Upper lobe of left lung (tissue), 6 donors: Measurements from ENCODE around the gene MTHFD1L. TPM values are rescaled to one million over a fixed set of nuclear protein-coding genes. Genes with fewer than 3 reads are reported as not detected.
A peak's percentile ranks its signal among the peaks of the same experiment; 100 is the strongest.

Experiments used
- ATAC-seq, 2 donors: fragments of 200-7000 bp; cut with Tn5 transposase; one replicate each; pipeline ENCODE4 v1.9.1; 2022; ENCODE audit warnings: mild to moderate bottlenecking in 2 of 2, moderate library complexity in 2 of 2; ENCODE audit not compliant: low FRiP score in 2 of 2
- DNase-seq, 2 donors: peaks; one replicate each; pipeline ENCODE4 v3.0.0-alpha.2; 2019 to 2020
- H3K27ac ChIP-seq, 4 donors: fragments of 200-600 bp; sonication (generic); one replicate each; pipeline ENCODE4 v1.5.1; 2016 to 2019
- H3K27me3 ChIP-seq, 4 donors: fragments of 200-600 bp; sonication (generic); one replicate each; pipeline ENCODE4 v1.5.1; 2017 to 2019
- H3K36me3 ChIP-seq, 4 donors: fragments of 200-600 bp; sonication (generic); one replicate each; pipeline ENCODE4 v1.5.1; 2016 to 2019
- H3K4me1 ChIP-seq, 4 donors: fragments of 200-600 bp; sonication (generic); one replicate each; pipeline ENCODE4 v1.5.1; 2018 to 2019
- H3K4me3 ChIP-seq, 4 donors: fragments of 200-600 bp; sonication (generic); one replicate each; pipeline ENCODE4 v1.5.1; 2017 to 2019; ENCODE audit warnings: mild to moderate bottlenecking in 2 of 4, moderate library complexity in 1 of 4
- H3K9me3 ChIP-seq, 4 donors: fragments of 200-600 bp; sonication (generic); one replicate each; pipeline ENCODE4 v1.5.1; 2018 to 2019
- EP300 ChIP-seq, 4 donors: sonication (generic); formaldehyde crosslinking; IDR thresholded peaks; one replicate each; pipeline ENCODE4 v1.5.1; 2017; ENCODE audit warnings: antibody characterized with exemption in 4 of 4, control low read depth in 2 of 4
- POLR2A ChIP-seq, 4 donors: fragments of 450-650 bp; IDR thresholded peaks; one replicate each; pipeline ENCODE4 v1.5.1; 2016 to 2017; ENCODE audit warnings: antibody characterized with exemption in 4 of 4, mild to moderate bottlenecking in 2 of 4
- POLR2AphosphoS5 ChIP-seq, 2 donors: sonication (generic); formaldehyde crosslinking; IDR thresholded peaks; one replicate each; pipeline ENCODE4 v1.5.1; 2017; ENCODE audit warnings: antibody characterized with exemption in 2 of 2
- WGBS, 2 donors: methylation state at CpG; one replicate each; pipeline ENCODE4 v1.1.5; 2017 to 2018; 5-methylcytosine and 5-hydroxymethylcytosine counted together
- total RNA-seq, 6 donors: library from RNA; depleted of rRNA in 4 of 6; stranded (reverse); fragments of >200 nt in 4 of 6; gene quantifications; one replicate each; pipeline versions ENCODE4 v1.1.0 to v1.2.1, GENCODE V29; 2016 to 2021
- TF ChIP-seq, protein P1 (sequence below), 6 experiments: fragments of 450-650 bp in 4 of 6; fragments of 200-600 bp in 2 of 6; sonication (generic) in 2 of 6; IDR thresholded peaks; one replicate each; pipeline ENCODE4 v1.5.1; 2016 to 2019; ENCODE audit warnings: antibody characterized with exemption in 6 of 6
- donor health status: DM: no; HTN: no; CAD: no; lungs with moderate emphysema.
- donor health status: DM: no; HTN: yes; CAD: no; lungs with severe emphysema.

Gene MTHFD1L
- total RNA-seq, 6 donors from 2014 or later, result 11.8 to 32.3 (median 19.4) TPM

DNA sequence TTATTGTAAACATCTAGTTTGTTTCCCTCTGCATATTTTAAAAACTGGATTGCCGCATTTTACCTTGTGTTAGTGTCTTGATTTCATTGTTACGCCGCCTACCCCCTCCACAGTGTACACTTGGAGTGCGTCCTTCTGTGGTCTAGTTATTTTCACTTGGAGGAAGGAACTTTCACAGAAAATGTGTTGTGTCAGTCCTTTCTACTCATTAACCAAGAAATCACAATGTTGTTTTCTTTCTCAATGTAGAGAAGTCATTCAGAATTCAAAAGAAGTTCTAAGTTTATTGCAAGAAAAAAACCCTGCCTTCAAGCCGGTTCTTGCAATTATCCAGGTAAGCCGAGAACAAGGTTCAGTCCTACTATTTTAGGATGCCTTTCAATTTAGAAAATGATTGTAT, 10.3 kb downstream of the MTHFD1L start:
- Histone ChIP-seq H3K4me1 (peaks cover 0 to 5% (median 1%) of the 10 kb centered on the region in 4 donors), H3K36me3 (peaks cover 0 to 4% (median 0%) of the 10 kb centered on the region in 4 donors), H3K9me3 (no peaks in the 10 kb centered on the region), H3K27me3 (no peaks in the 10 kb centered on the region), H3K27ac (no peak overlapping the region), H3K4me3 (no peak overlapping the region)
- TF ChIP-seq EP300 (IDR thresholded peaks at IDR 0.05), result no peak
- TF ChIP-seq, protein P1, sequence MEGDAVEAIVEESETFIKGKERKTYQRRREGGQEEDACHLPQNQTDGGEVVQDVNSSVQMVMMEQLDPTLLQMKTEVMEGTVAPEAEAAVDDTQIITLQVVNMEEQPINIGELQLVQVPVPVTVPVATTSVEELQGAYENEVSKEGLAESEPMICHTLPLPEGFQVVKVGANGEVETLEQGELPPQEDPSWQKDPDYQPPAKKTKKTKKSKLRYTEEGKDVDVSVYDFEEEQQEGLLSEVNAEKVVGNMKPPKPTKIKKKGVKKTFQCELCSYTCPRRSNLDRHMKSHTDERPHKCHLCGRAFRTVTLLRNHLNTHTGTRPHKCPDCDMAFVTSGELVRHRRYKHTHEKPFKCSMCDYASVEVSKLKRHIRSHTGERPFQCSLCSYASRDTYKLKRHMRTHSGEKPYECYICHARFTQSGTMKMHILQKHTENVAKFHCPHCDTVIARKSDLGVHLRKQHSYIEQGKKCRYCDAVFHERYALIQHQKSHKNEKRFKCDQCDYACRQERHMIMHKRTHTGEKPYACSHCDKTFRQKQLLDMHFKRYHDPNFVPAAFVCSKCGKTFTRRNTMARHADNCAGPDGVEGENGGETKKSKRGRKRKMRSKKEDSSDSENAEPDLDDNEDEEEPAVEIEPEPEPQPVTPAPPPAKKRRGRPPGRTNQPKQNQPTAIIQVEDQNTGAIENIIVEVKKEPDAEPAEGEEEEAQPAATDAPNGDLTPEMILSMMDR (IDR thresholded peaks at IDR 0.05), result no peak
- no peak for TF ChIP-seq POLR2A (IDR thresholded peaks at IDR 0.05)
- no peak for TF ChIP-seq POLR2AphosphoS5 (IDR thresholded peaks at IDR 0.05)
- ATAC-seq, result no peak
- 84 to 85% methylated on average over 6 of the region's 6 CpGs for WGBS, 2 donors
- no peak for DNase-seq

DNA sequence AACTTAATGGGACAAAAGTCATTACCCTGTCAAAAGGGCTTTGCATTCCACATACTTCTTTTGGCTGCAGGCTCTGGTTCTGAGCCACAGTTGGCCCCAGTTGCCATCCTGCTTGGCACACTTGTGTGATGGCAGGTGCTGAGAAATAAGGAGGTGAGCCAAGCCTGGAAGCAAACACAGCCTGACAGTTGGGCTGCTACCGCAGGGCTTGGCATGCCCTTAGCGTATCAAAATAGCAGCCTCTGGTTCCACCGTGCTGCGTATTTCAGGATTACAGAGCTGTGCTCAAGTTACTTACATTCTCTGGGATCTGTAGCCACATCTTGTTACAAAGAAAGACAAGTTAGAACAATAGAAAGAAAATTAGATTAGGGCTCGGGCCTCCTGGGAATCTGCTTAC, 11.1 kb downstream of the MTHFD1L start:
- H3K36me3 ChIP-seq, result peaks cover 0 to 4% (median 0%) of the 10 kb centered on the region in 4 donors
- TF ChIP-seq, protein P1 (IDR thresholded peaks at IDR 0.05), result peak in 1 of 6 experiments; percentile 13
- no peak for TF ChIP-seq POLR2A (IDR thresholded peaks at IDR 0.05)
- H3K4me1 ChIP-seq, result peaks cover 0 to 6% (median 1%) of the 10 kb centered on the region in 4 donors
- H3K27ac ChIP-seq, result no peak overlapping the region
- 64 to 69% methylated on average over 5 of the region's 5 CpGs for WGBS, 2 donors
- no peaks in the 10 kb centered on the region for H3K9me3 ChIP-seq
- H3K4me3 ChIP-seq, result no peak overlapping the region
- ATAC-seq, result peak; percentile 47 to 66
- peak in 1 of 2 donors; percentile 24 for DNase-seq
- H3K27me3 ChIP-seq, result no peaks in the 10 kb centered on the region

DNA sequence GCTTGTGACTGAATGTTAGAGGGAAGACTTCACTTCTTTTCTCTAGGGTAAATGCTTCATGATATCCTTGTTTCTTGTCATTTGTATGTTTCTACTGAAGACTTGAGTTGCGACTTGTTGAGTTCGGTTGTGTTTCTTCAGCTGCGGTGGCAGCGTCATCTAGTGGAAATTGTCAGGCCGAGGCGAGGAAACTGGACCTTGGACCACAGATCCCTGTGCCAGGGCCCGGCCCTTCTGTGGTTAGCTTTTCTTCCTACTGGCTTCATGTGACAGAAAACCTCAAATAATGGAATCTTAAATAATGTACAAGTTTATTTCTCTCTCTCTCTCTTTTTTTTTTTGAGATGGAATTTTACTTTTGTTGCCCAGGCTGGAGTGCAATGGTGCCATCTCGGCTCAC, 12.4 kb downstream of the MTHFD1L start:
- H3K4me1 ChIP-seq, result peaks cover 0 to 15% (median 3%) of the 10 kb centered on the region in 4 donors
- TF ChIP-seq, protein P1 (IDR thresholded peaks at IDR 0.05), result no peak
- H3K9me3 ChIP-seq, result no peaks in the 10 kb centered on the region
- DNase-seq, result no peak
- H3K27me3 ChIP-seq, result no peaks in the 10 kb centered on the region
- 94 to 95% methylated on average over 8 of the region's 8 CpGs for WGBS, 2 donors
- no peak for ATAC-seq
- no peak overlapping the region for H3K27ac ChIP-seq
- peaks cover 0 to 4% (median 0%) of the 10 kb centered on the region in 4 donors for H3K36me3 ChIP-seq
- no peak overlapping the region for H3K4me3 ChIP-seq

DNA sequence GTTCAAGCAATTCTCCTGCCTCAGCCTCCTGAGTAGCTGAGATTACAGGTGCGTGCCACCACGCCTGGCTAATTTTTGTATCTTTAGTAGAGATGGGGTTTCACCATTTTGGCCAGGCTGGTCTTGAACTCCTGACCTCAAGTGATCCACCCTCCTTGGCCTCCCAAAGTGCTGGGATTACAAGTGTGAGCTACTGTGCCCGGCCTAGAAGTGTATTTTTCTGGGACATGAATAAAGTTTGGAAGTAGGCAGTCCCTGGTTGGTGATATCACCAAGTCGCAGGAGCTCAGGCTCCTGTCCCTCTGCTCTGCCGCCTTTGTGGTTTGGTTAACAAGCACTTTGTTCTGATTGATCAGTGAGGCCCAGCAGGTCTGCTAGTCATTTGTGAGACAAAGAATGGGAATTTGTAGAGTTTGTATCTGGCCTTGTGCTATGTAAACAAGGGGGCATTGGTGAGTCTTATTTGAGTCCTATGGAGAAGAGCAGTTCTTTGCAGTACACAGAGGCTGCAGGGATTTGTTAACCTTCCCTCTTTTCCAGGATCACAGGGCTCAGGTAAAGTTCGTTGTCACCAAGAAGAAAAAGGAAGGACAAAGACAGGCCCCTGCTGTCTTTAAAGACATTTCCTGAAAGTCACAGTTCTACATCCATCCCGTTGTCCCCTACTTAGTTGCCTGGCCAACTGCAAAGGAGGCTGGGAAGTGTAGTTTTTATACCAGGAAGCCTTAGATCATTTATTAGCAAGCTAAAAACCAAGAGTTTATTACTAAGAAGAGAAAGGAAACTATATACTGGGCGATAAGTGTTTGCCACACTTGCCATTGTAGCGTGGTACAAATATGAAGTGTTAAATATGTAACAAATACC, 13.1 kb downstream of the MTHFD1L start:
- TF ChIP-seq EP300 (IDR thresholded peaks at IDR 0.05) (no peak), POLR2AphosphoS5 (IDR thresholded peaks at IDR 0.05) (no peak)
- Histone ChIP-seq H3K27ac (no peak overlapping the region), H3K36me3 (peaks cover 0 to 4% (median 0%) of the 10 kb centered on the region in 4 donors), H3K9me3 (no peaks in the 10 kb centered on the region), H3K27me3 (no peaks in the 10 kb centered on the region), H3K4me1 (peaks cover 0 to 21% (median 6%) of the 10 kb centered on the region in 4 donors), H3K4me3 (no peak overlapping the region)
- ATAC-seq (no peak), DNase-seq (no peak)
- WGBS, 2 donors, result 66 to 82% methylated on average over 9 of the region's 9 CpGs

DNA sequence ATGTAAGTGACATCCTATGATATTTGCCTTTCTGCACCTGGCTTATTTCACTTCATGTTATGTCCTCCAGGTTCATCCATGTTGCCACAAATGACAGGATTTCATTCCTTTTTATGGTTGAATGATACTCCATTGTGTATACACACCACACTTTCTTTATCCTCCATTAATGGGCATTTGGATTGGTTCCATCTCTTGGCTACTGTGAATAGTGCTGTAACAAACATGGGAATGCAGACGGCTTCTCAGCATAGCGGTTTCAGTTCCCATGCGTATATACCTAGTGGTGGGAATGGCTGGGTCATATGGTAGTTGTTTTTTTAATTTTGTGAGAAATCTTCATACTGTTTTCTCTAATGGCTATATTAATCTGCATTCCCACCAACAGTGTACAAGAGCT, 14.8 kb downstream of the MTHFD1L start:
- H3K36me3 ChIP-seq, result peaks cover 0 to 4% (median 0%) of the 10 kb centered on the region in 4 donors
- peaks cover 0 to 21% (median 6%) of the 10 kb centered on the region in 4 donors for H3K4me1 ChIP-seq
- ATAC-seq (no peak), DNase-seq (no peak)
- no peaks in the 10 kb centered on the region for H3K9me3 ChIP-seq
- no peak overlapping the region for H3K27ac ChIP-seq
- no peak for TF ChIP-seq EP300 (IDR thresholded peaks at IDR 0.05)
- no peak for TF ChIP-seq POLR2A (IDR thresholded peaks at IDR 0.05)
- no peak for TF ChIP-seq POLR2AphosphoS5 (IDR thresholded peaks at IDR 0.05)
- TF ChIP-seq, protein P1 (IDR thresholded peaks at IDR 0.05), result no peak
- WGBS, 2 donors, result 89 to 94% methylated on average over 3 of the region's 3 CpGs
- H3K27me3 ChIP-seq, result no peaks in the 10 kb centered on the region
- no peak overlapping the region for H3K4me3 ChIP-seq
